ENCODE data around the gene INAVA. TPM values are rescaled to one million over a fixed set of nuclear protein-coding genes. Genes with fewer than 3 reads are reported as not detected.

INAVA gene
- total RNA-seq, 1 experiment from 2014 or later: 41.2 TPM

DNA sequence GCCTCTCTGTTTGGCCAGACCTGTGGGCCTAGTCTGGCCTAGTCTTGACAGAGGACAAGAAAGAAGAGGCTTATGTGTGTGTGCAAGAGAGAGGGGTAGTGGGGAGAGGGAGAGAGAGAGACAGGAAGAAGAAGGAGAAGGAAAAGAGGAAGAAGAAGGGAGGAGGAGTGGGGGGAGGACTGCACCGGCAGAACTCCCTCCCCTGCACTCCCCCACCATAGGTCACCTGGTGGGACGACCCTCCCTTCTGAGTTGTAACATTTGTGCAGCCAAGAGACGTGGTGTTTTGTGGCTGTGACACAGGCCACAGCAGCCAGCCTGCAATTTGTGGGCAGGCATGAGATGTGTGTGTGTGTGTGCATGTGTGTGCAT is 4.3 kb downstream of the INAVA start:
- H3K27me3 Mint-ChIP-seq (ENCODE audit: low read depth): no peaks in the 10 kb centered on the region
- CTCF ChIA-PET: no interaction called here
- no peak for DNase-seq (ENCODE audit: low spot score)

GRCh38 chr1:200899451-200899915 is 4.8 kb downstream of the INAVA start:
- ATAC-seq: no peak
- Mint-ChIP-seq H3K27me3 (ENCODE audit: low read depth) (no peaks in the 10 kb centered on the region), H3K4me3 (no peak overlapping the region), H3K36me3 (peaks cover 44% of the 10 kb centered on the region), H3K27ac (peak overlapping the region; percentile 47; the same call in 1 of the 2 replicates), H3K4me1 (peaks cover 35% of the 10 kb centered on the region), H3K9me3 (no peaks in the 10 kb centered on the region)
- POLR2A ChIA-PET: interaction anchor here (1.0 kb wide), 2 partner anchors 11 to 230 kb away, joined by 3 read pairs; partner anchors contain the start of gene DDX59
- DNase-seq (ENCODE audit: low spot score): no peak
- CTCF ChIA-PET: interaction anchor here (1.0 to 1.2 kb wide), 3 partner anchors 9 to 277 kb away, joined by 3 to 5 read pairs (median 4); no protein-coding TSS in a partner anchor
- TF ChIP-seq ZNF396 (CRISPR knock-in tag; IDR thresholded peaks at IDR 0.05; ENCODE audit: borderline replicate concordance) (no peak), KAT7 (CRISPR knock-in tag; IDR thresholded peaks at IDR 0.05; ENCODE audit: borderline replicate concordance) (no peak), PRRX2 (CRISPR knock-in tag; IDR thresholded peaks at IDR 0.05) (no peak), SMAD3 (CRISPR knock-in tag; IDR thresholded peaks at IDR 0.05; ENCODE audit: borderline replicate concordance) (no peak), ESRRA (CRISPR knock-in tag; IDR thresholded peaks at IDR 0.05; ENCODE audit: borderline replicate concordance) (no peak), OVOL2 (CRISPR knock-in tag; IDR thresholded peaks at IDR 0.05; ENCODE audit: borderline replicate concordance) (no peak), SP1 (CRISPR knock-in tag; conservative IDR thresholded peaks at IDR 0.05) (no peak), NFYB (CRISPR knock-in tag; conservative IDR thresholded peaks at IDR 0.05; ENCODE audit: low read depth) (no peak), ZSCAN18 (CRISPR knock-in tag; IDR thresholded peaks at IDR 0.05) (no peak)
- TF ChIP-seq, protein P1, sequence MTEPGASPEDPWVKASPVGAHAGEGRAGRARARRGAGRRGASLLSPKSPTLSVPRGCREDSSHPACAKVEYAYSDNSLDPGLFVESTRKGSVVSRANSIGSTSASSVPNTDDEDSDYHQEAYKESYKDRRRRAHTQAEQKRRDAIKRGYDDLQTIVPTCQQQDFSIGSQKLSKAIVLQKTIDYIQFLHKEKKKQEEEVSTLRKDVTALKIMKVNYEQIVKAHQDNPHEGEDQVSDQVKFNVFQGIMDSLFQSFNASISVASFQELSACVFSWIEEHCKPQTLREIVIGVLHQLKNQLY (CRISPR knock-in tag; IDR thresholded peaks at IDR 0.05): no peak

More for the DNA sequence above, 4.3 kb downstream of the INAVA start:
- ATAC-seq: no peak
- Mint-ChIP-seq H3K4me3 (no peak overlapping the region), H3K9me3 (no peaks in the 10 kb centered on the region), H3K27ac (peak overlapping the region; percentile 46), H3K4me1 (peaks cover 40% of the 10 kb centered on the region), H3K36me3 (peaks cover 44% of the 10 kb centered on the region)
- POLR2A ChIA-PET: no interaction called here
- TF ChIP-seq SP1 (CRISPR knock-in tag; conservative IDR thresholded peaks at IDR 0.05) (no peak), AR (CRISPR knock-in tag; IDR thresholded peaks at IDR 0.05) (no peak), GRHL2 (CRISPR knock-in tag; IDR thresholded peaks at IDR 0.05; ENCODE audit: insufficient replicate concordance, severe bottlenecking) (no peak), JUN (CRISPR knock-in tag; IDR thresholded peaks at IDR 0.05) (no peak), ATF6 (CRISPR knock-in tag; IDR thresholded peaks at IDR 0.05) (no peak), ZNF425 (CRISPR knock-in tag; conservative IDR thresholded peaks at IDR 0.05) (no peak), E2F1 (CRISPR knock-in tag; IDR thresholded peaks at IDR 0.05) (no peak)

All from WTC11 (cell line).